ENCODE measurements around the gene CCDC141. TPM values are rescaled to one million over a fixed set of nuclear protein-coding genes. Genes with fewer than 3 reads are reported as not detected.
"Not testable (repeated sequence)": the region's sequence is repeated elsewhere in the genome, so short reads cannot be mapped to it uniquely, and the experiment has no call there.

Gene CCDC141
- total and polyA plus RNA-seq, 2 experiments from 2014 or later, result 11.7 to 13.4 TPM

DNA sequence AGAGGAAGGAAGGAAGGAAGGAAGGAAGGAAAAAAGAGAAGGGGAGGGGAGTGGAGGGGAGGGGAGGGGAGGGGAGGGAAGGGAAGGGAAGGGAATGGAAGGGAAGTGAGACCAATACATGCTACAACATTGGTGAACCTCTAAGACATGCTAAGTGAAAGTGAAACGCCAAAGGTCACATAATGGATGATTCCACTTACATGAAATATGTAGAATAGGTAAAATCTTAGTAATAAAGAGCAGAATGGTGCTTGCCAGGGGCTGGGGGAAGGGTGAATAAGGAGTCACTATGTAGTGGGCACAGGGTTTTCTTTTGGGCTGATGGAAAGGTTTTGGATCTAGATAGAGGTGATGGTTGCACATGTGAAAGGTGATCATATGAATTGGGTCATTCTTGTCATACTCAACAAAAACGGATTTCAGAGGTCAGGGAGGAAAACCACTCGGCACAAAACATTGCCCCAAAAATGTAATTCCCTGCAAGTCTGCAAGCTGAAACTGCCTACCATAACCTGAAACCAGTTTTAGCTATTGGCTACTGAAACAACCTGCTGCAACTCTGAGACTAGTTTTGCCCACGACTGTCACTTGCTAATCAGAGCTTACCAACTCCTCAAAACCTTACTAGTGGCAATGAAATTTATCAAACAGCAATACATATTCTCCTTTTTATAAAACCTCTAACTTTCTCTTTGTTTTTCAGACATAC, 59.2 kb downstream of the CCDC141 start (continued):
- TF ChIP-seq, protein P1, sequence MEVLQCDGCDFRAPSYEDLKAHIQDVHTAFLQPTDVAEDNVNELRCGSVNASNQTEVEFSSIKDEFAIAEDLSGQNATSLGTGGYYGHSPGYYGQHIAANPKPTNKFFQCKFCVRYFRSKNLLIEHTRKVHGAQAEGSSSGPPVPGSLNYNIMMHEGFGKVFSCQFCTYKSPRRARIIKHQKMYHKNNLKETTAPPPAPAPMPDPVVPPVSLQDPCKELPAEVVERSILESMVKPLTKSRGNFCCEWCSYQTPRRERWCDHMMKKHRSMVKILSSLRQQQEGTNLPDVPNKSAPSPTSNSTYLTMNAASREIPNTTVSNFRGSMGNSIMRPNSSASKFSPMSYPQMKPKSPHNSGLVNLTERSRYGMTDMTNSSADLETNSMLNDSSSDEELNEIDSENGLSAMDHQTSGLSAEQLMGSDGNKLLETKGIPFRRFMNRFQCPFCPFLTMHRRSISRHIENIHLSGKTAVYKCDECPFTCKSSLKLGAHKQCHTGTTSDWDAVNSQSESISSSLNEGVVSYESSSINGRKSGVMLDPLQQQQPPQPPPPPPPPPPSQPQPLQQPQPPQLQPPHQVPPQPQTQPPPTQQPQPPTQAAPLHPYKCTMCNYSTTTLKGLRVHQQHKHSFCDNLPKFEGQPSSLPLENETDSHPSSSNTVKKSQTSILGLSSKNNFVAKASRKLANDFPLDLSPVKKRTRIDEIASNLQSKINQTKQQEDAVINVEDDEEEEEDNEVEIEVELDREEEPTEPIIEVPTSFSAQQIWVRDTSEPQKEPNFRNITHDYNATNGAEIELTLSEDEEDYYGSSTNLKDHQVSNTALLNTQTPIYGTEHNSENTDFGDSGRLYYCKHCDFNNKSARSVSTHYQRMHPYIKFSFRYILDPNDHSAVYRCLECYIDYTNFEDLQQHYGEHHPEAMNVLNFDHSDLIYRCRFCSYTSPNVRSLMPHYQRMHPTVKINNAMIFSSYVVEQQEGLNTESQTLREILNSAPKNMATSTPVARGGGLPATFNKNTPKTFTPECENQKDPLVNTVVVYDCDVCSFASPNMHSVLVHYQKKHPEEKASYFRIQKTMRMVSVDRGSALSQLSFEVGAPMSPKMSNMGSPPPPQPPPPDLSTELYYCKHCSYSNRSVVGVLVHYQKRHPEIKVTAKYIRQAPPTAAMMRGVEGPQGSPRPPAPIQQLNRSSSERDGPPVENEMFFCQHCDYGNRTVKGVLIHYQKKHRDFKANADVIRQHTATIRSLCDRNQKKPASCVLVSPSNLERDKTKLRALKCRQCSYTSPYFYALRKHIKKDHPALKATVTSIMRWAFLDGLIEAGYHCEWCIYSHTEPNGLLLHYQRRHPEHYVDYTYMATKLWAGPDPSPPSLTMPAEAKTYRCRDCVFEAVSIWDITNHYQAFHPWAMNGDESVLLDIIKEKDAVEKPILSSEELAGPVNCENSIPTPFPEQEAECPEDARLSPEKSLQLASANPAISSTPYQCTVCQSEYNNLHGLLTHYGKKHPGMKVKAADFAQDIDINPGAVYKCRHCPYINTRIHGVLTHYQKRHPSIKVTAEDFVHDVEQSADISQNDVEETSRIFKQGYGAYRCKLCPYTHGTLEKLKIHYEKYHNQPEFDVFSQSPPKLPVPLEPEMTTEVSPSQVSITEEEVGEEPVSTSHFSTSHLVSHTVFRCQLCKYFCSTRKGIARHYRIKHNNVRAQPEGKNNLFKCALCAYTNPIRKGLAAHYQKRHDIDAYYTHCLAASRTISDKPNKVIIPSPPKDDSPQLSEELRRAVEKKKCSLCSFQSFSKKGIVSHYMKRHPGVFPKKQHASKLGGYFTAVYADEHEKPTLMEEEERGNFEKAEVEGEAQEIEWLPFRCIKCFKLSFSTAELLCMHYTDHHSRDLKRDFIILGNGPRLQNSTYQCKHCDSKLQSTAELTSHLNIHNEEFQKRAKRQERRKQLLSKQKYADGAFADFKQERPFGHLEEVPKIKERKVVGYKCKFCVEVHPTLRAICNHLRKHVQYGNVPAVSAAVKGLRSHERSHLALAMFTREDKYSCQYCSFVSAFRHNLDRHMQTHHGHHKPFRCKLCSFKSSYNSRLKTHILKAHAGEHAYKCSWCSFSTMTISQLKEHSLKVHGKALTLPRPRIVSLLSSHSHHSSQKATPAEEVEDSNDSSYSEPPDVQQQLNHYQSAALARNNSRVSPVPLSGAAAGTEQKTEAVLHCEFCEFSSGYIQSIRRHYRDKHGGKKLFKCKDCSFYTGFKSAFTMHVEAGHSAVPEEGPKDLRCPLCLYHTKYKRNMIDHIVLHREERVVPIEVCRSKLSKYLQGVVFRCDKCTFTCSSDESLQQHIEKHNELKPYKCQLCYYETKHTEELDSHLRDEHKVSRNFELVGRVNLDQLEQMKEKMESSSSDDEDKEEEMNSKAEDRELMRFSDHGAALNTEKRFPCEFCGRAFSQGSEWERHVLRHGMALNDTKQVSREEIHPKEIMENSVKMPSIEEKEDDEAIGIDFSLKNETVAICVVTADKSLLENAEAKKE (CRISPR knock-in tag; IDR thresholded peaks at IDR 0.05), result no peak
- TF ChIP-seq CREB1 (CRISPR knock-in tag; IDR thresholded peaks at IDR 0.05; ENCODE audit: low read depth) (no peak), POLR2AphosphoS5 (IDR thresholded peaks at IDR 0.05; ENCODE audit: low read depth) (no peak), NANOG (IDR thresholded peaks at IDR 0.05; ENCODE audit: borderline replicate concordance) (no peak), ZNF114 (CRISPR knock-in tag; IDR thresholded peaks at IDR 0.05) (no peak), STAT1 (IDR thresholded peaks at IDR 0.05; ENCODE audit: unreplicated experiment) (no peak), EZH2phosphoT487 (IDR thresholded peaks at IDR 0.05; ENCODE audit: unreplicated experiment) (no peak), EZH2 (IDR thresholded peaks at IDR 0.05; ENCODE audit: low read depth, unreplicated experiment) (no peak)

DNA sequence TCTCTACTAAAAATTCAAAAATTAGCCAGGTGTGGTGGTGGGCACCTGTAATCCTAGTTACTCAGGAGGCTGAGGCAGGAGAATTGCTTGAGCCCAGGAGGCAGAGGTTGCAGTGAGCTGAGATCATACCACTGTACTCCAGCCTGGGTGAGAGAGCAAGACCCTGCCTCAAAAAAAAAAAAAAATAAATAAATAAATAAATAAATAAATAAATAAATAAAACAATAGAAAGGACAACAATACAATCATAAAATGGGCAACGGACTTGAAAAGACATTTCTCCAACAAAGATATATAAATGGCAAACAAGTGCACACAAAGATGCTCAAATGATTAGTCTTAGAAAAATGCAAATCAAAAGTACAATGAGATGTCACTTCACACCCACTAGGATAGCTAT, 60.5 kb downstream of the CCDC141 start:
- DNase-seq (ENCODE audit: low spot score); H3K4me2 ChIP-seq; H3K9me2 ChIP-seq (ENCODE audit: insufficient read depth); H3K4me1 Mint-ChIP-seq; H3K27ac Mint-ChIP-seq; H3K36me3 ChIP-seq (ENCODE audit: insufficient read depth); H3K27ac ChIP-seq (ENCODE audit: low read depth); H3K79me2 ChIP-seq (replicated peaks; ENCODE audit: insufficient read depth); H3F3A ChIP-seq (replicated peaks; ENCODE audit: low read depth); H4K20me1 ChIP-seq (replicated peaks; ENCODE audit: insufficient read depth); H3K27me3 Mint-ChIP-seq (ENCODE audit: insufficient read depth, low read depth, poor library complexity); H3K4me3 Mint-ChIP-seq; H3K4me3 ChIP-seq; H3K27me3 ChIP-seq (ENCODE audit: insufficient read depth); H2AFZ ChIP-seq; H3K4me1 ChIP-seq (ENCODE audit: insufficient read depth); ATAC-seq: not testable (repeated sequence)
- Mint-ChIP-seq H3K36me3 (ENCODE audit: low read depth) (peaks cover 15% of the 10 kb centered on the region; the same call in 2 of the 3 replicates), H3K9me3 (peaks cover 15% of the 10 kb centered on the region)

DNA sequence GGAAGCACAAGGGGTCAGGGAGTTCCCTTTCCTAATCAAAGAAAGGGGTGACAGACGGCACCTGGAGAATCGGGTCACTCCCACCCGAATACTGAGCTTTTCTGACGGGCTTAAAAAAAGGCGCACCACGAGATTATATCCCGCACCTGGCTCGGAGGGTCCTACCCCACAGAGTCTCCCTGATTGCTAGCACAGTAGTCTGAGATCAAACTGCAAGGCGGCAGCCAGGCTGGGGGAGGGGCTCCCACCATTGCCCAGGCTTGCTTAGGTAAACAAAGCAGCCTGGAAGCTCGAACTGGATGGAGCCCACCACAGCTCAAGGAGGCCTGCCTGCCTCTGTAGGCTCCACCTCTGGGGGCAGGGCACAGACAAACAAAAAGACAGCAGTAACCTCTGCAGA, 67.3 kb downstream of the CCDC141 start:
- not testable (repeated sequence) for H3K27me3 ChIP-seq (ENCODE audit: insufficient read depth); H3K27ac ChIP-seq (ENCODE audit: low read depth); H3K79me2 ChIP-seq (replicated peaks; ENCODE audit: insufficient read depth); H3K27ac Mint-ChIP-seq; H3K9me3 Mint-ChIP-seq; ATAC-seq; H3K27me3 Mint-ChIP-seq (ENCODE audit: insufficient read depth, low read depth, poor library complexity); H3K9me2 ChIP-seq (ENCODE audit: insufficient read depth); H2AFZ ChIP-seq; H3K4me1 Mint-ChIP-seq; H3F3A ChIP-seq (replicated peaks; ENCODE audit: low read depth); H3K4me1 ChIP-seq (ENCODE audit: insufficient read depth); H3K4me3 ChIP-seq; H3K4me3 Mint-ChIP-seq; H3K36me3 ChIP-seq (ENCODE audit: insufficient read depth); H4K20me1 ChIP-seq (replicated peaks; ENCODE audit: insufficient read depth); H3K4me2 ChIP-seq; DNase-seq (ENCODE audit: low spot score); H3K36me3 Mint-ChIP-seq (ENCODE audit: low read depth)

All from GM23338 (cell line).